ENCODE data around the gene DGKA.

DNA sequence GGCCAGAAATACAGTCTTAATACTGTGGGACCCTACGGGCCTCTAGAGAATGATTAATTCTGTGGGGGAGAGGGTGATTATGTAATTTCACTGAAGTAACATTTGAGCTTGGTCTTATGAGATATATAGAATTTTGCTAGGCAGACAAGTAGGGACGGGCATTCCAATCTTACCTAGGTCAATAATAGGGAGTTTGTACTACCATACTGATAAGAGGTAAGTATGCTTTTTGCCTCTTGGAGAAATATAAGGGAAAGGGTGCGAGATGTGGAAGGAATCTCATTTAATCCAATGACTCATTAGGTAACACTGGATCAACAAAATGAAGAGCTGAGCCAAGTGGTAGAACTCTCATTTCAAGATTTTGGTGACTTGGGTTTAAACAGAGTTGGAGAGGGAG lies 48.1 kb downstream of the DGKA start:
- TF ChIP-seq, protein P1, sequence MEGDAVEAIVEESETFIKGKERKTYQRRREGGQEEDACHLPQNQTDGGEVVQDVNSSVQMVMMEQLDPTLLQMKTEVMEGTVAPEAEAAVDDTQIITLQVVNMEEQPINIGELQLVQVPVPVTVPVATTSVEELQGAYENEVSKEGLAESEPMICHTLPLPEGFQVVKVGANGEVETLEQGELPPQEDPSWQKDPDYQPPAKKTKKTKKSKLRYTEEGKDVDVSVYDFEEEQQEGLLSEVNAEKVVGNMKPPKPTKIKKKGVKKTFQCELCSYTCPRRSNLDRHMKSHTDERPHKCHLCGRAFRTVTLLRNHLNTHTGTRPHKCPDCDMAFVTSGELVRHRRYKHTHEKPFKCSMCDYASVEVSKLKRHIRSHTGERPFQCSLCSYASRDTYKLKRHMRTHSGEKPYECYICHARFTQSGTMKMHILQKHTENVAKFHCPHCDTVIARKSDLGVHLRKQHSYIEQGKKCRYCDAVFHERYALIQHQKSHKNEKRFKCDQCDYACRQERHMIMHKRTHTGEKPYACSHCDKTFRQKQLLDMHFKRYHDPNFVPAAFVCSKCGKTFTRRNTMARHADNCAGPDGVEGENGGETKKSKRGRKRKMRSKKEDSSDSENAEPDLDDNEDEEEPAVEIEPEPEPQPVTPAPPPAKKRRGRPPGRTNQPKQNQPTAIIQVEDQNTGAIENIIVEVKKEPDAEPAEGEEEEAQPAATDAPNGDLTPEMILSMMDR (IDR thresholded peaks at IDR 0.05) = no peak
- TF ChIP-seq POLR2A (IDR thresholded peaks at IDR 0.05) = no peak
